ENCODE data around the gene ASB13.

The ASB13 gene

DNA sequence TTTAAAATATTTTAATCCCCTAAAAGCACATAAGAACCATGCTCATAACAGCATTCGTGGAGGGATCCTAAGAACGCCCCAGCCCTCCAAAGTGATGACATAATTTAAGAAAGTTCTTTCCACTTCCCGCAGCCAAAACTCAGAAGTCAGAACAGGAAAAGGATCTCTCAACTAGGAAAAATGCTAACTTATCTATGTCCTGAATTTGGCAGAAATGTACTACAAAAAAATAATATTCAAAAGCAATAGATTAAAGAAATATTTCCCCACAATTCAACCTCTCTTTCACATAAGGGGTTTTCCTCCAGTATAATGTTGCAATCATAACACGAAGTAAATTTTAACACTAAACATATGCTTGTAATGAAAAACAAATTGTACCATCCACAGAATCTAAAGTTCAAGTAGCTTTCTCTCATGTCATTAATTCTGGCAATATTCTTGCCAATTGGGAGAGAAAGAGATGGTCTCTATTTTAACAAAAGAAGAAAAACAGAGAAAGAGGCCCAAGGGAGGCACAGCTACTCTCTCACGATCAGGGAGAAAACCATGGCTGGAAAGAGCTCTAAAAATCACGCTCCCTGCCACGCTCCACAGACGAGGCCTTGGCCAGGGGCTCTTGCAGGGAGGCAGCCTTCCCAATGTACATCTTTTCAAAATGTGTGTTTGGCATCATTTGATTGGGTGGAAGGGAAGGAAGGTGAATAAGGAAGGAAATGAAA is 22.9 kb downstream of the ASB13 start:
- no peak overlapping the region for H3K4me3 ChIP-seq (ENCODE audit: low read depth, low read length)
- in situ Hi-C loops (cut with HindIII; ENCODE audit: low sequenced_read_pairs): no loop called here
- TF ChIP-seq CTCF (IDR thresholded peaks at IDR 0.05; ENCODE audit: low read depth, low read length): no peak
- DNase-seq (ENCODE audit: low read depth, low spot score): no peak

DNA sequence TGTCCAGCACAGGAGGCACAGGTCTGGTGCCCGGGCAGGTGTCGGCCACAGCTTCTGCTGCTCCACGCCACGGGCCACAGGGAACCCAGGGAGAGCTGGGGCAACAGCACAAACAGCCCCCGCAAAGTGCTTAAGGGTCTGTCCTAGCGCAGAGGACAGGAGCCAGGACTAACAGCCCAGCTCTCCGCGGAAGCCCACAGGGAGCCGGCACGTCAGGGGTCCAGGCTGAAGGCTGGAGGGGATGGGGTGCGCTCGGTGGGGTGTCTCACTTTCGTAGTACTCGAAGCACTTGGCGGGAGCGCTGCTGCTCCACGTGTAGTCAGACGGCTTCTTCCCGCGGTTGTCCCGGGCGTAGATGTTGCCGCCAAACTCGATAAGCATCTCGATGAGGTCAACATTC is 24.9 kb downstream of the ASB13 start:
- DNase-seq (ENCODE audit: low read depth, low spot score): no peak
- no peak for TF ChIP-seq CTCF (IDR thresholded peaks at IDR 0.05; ENCODE audit: low read depth, low read length)
- in situ Hi-C loops (cut with HindIII; ENCODE audit: low sequenced_read_pairs): no loop called here
- no peak overlapping the region for H3K4me3 ChIP-seq (ENCODE audit: low read depth, low read length)

GRCh38 chr10:5640501-5640900 is 25.9 kb downstream of the ASB13 start:
- in situ Hi-C loops (cut with HindIII; ENCODE audit: low sequenced_read_pairs): no loop called here
- TF ChIP-seq CTCF (IDR thresholded peaks at IDR 0.05; ENCODE audit: low read depth, low read length): no peak
- no peak for DNase-seq (ENCODE audit: low read depth, low spot score)
- H3K4me3 ChIP-seq (ENCODE audit: low read depth, low read length): no peak overlapping the region

DNA sequence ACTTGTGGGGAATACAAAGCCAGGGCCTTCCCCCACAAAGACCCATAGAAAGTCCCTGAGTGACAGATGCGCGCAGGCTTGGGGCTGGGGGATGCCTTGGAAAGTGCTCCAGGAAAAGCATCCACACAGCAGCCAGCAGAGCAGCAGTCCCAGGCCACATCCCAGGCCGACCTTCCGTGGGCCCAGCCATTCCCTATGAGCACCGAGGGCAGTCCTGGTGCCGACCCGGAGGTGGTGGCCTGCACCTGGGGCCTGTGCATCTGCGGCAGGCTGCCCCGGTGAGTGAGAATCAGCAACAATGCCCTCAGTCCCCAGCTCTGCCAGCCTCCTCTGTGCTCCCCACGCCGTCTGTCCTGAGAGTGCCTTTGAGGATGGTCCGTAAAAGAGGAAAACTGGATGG is 26.4 kb downstream of the ASB13 start:
- in situ Hi-C loops (cut with HindIII; ENCODE audit: low sequenced_read_pairs): no loop called here
- TF ChIP-seq CTCF (IDR thresholded peaks at IDR 0.05; ENCODE audit: low read depth, low read length): no peak
- DNase-seq (ENCODE audit: low read depth, low spot score): no peak
- H3K4me3 ChIP-seq (ENCODE audit: low read depth, low read length): no peak overlapping the region

- H3K4me3 ChIP-seq (ENCODE audit: low read depth, low read length): no peak overlapping the region
- no peak for DNase-seq (ENCODE audit: low read depth, low spot score)
- no peak for TF ChIP-seq CTCF (IDR thresholded peaks at IDR 0.05; ENCODE audit: low read depth, low read length)
- in situ Hi-C loops (cut with HindIII; ENCODE audit: low sequenced_read_pairs): no loop called here
These were observed 27.3 kb downstream of the ASB13 start for GRCh38 chr10:5639066-5639465.

DNA sequence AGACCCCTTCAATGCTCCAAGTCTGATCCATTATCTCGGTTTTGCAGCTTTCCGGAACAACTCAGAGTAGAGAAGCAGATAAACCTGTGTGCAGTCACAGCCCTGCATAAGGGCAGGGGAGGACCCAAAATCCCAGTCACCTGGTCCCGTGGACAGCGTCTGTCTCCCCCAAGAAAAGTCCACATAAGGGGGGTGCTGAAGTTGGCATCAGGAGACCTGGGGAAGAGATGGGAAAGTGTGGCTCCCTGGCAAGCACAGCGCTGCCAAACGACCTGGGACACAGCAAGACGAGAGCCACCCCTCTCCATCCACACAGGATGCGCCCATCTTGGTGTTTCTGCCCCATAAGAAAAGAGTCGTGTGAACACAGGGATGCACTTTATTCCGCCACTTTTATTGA is 27.9 kb downstream of the ASB13 start:
- in situ Hi-C loops (cut with HindIII; ENCODE audit: low sequenced_read_pairs): no loop called here
- TF ChIP-seq CTCF (IDR thresholded peaks at IDR 0.05; ENCODE audit: low read depth, low read length): no peak
- DNase-seq (ENCODE audit: low read depth, low spot score): no peak
- no peak overlapping the region for H3K4me3 ChIP-seq (ENCODE audit: low read depth, low read length)
